Testis (tissue), 5 donors: ENCODE measurements around the gene SMIM30. TPM values are rescaled to one million over a fixed set of nuclear protein-coding genes. Genes with fewer than 3 reads are reported as not detected.
"Not testable (repeated sequence)": the region's sequence is repeated elsewhere in the genome, so short reads cannot be mapped to it uniquely, and the experiment has no call there.

ENCODE experiments used
- DNase-seq: peaks from one replicate; pipeline ENCODE4 v3.0.0-alpha.2; 2019
- H3K27ac ChIP-seq, 2 donors: fragments of 200-600 bp; sonication (generic); one replicate each; pipeline ENCODE4 v1.5.1; 2019
- H3K27me3 ChIP-seq: fragments of 200-600 bp; sonication (generic); one replicate; pipeline ENCODE4 v1.5.1; 2019
- H3K36me3 ChIP-seq: fragments of 200-600 bp; sonication (generic); one replicate; pipeline ENCODE4 v1.5.1; 2017; ENCODE audit warnings: low read depth; ENCODE audit errors: missing control alignments
- H3K4me1 ChIP-seq: fragments of 200-600 bp; sonication (generic); one replicate; pipeline ENCODE4 v1.5.1; 2019
- H3K4me3 ChIP-seq, 2 donors: fragments of 200-600 bp; sonication (generic); one replicate each; pipeline ENCODE4 v1.5.1; 2017 to 2019
- H3K9me3 ChIP-seq: fragments of 200-600 bp; sonication (generic); one replicate; pipeline ENCODE4 v1.5.1; 2017
- POLR2A ChIP-seq: fragments of 450-650 bp; IDR thresholded peaks from one replicate; pipeline ENCODE4 v1.6.1; 2017; ENCODE audit warnings: antibody characterized with exemption, mild to moderate bottlenecking, moderate library complexity
- WGBS, 2 donors: methylation state at CpG; one replicate each; pipeline ENCODE4 v1.1.5; 2018; 5-methylcytosine and 5-hydroxymethylcytosine counted together
- intact Hi-C: fragments of 100-400 bp; cut with DNase I; formaldehyde crosslinking; loops from one replicate; pipeline ENCODE4 v1.15.1; 2023; ENCODE audit warnings: low total_unique reads
- long read RNA-seq, 2 donors: transcript quantifications; one replicate each; lab custom pipeline, GENCODE V29; 2026
- polyA plus RNA-seq: library from polyadenylated mRNA; stranded (reverse); fragments of 350-450 nt; fragmentation: Illumina TruSeq; extraction: RNeasy Lipid Tissue Mini Kit (QIAGEN cat#74804); gene quantifications from one replicate; pipeline ENCODE4 v1.2.3, GENCODE V29; 2014; ENCODE audit warnings: low read depth, low replicate concordance; ENCODE audit not compliant: insufficient read depth
- total RNA-seq, 2 donors: library from RNA; depleted of rRNA; stranded (reverse); fragments of >200 nt; gene quantifications; one replicate each; pipeline ENCODE4 v1.2.3, GENCODE V29; 2016
- TF ChIP-seq, protein P1 (sequence below), 3 experiments: fragments of 450-650 bp in 2 of 3; fragments of 200-600 bp in 1 of 3; sonication (generic) in 1 of 3; IDR thresholded peaks; one replicate each; pipeline ENCODE4 v1.5.1; 2016 to 2019; ENCODE audit warnings: antibody characterized with exemption in 3 of 3, mild to moderate bottlenecking in 2 of 3, moderate library complexity in 1 of 3

Gene SMIM30, protein sequence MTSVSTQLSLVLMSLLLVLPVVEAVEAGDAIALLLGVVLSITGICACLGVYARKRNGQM
- total RNA-seq = 10 to 100 TPM; 25.9 to 27.7 TPM
- polyA plus RNA-seq = 23.2 TPM
- long read RNA-seq, donor 1, transcript SMIM30-201 (3 exons, 1,070 nt) = major isoform, 37 of 47 reads
- long read RNA-seq, donor 1, transcript SMIM30-202 (2 exons, 818 nt) = minor isoform, 8 of 47 reads
- long read RNA-seq, donor 1, partial matches to known transcripts = 0 of 47 reads
- long read RNA-seq, donor 1, other reads (novel, unspliced or antisense) = 0 of 47 reads
- long read RNA-seq, donor 2, transcript SMIM30-201 (3 exons, 1,070 nt) = major isoform, 24 of 30 reads
- long read RNA-seq, donor 2, partial matches to known transcripts = 0 of 30 reads
- long read RNA-seq, donor 2, other reads (novel, unspliced or antisense) = 0 of 30 reads

DNA sequence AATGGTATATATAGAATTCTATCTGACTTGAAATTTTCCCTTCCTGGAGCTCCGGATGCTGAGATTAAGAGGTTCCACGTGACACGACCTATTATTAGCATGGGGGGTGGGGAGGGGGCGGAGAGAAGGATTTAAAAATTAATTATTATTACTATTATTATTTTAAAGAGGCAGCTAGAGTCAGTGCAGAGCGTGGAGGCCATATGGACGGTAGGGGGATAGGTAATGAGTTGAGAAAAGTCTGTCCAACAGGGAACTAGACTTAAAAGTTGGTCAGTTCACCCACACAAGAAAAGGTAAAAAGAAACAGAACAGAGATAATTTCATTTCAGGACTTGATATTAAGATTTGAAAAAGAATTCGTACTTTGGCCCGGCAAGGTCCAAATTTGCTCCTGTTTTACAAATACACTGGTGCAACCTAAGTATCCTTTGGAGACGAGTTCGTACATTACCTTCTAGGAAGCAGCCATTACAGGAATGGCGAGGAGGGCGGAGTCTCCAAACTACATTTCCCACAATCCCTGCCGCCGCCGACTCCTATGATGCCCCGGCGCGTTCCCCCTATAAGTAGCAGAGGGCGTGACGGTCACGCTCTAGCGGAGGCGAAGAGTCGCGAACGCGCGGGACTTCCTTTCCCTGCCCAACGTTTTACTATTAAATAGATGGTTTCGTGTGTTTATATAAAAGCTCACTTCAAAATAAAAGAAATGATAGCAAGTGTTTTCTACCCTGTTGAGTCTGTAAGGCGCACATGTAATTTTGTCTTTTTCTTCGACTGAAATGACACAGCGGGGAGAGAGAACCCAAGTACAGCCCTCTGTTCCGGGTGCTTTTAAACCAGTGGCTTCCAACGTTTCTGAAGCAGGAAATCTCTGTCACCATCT, at the start of gene SMIM30:
TSS of gene SMIM30 (minus strand) at position 481 of the 886 bp plus-strand sequence. CDS start 976 bp downstream, outside the sequence.
- Histone ChIP-seq H3K4me1 (no peaks in the 10 kb centered on the region), H3K27ac (peak within 1 kb of the TSS in 1 of 2 donors; percentile 77), H3K4me3 (peak within 1 kb of the TSS; percentile 62 to 65), H3K9me3 (no peaks in the 10 kb centered on the region), H3K36me3 (no peaks in the 10 kb centered on the region), H3K27me3 (no peaks in the 10 kb centered on the region)
- peak; percentile 68 for TF ChIP-seq POLR2A
- TF ChIP-seq, protein P1, sequence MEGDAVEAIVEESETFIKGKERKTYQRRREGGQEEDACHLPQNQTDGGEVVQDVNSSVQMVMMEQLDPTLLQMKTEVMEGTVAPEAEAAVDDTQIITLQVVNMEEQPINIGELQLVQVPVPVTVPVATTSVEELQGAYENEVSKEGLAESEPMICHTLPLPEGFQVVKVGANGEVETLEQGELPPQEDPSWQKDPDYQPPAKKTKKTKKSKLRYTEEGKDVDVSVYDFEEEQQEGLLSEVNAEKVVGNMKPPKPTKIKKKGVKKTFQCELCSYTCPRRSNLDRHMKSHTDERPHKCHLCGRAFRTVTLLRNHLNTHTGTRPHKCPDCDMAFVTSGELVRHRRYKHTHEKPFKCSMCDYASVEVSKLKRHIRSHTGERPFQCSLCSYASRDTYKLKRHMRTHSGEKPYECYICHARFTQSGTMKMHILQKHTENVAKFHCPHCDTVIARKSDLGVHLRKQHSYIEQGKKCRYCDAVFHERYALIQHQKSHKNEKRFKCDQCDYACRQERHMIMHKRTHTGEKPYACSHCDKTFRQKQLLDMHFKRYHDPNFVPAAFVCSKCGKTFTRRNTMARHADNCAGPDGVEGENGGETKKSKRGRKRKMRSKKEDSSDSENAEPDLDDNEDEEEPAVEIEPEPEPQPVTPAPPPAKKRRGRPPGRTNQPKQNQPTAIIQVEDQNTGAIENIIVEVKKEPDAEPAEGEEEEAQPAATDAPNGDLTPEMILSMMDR (IDR thresholded peaks at IDR 0.05) = no peak
- intact Hi-C loops = no loop called here
- WGBS, 2 donors = 0 to 1% methylated on average over 35 of the region's 35 CpGs
- DNase-seq = peak; percentile 99

- H3K4me1 ChIP-seq, H3K4me3 ChIP-seq, DNase-seq, H3K27me3 ChIP-seq, intact Hi-C loops, H3K9me3 ChIP-seq, H3K27ac ChIP-seq, H3K36me3 ChIP-seq: not testable (repeated sequence)
- WGBS, 2 donors = 80 to 81% methylated on average over 1 of the region's 1 CpG
These were observed 47.8 kb upstream of the SMIM30 start for GRCh38 chr7:113166176-113166575.

GRCh38 chr7:113161050-113161449, 42.7 kb upstream of the SMIM30 start:
- no peak overlapping the region for H3K27ac ChIP-seq
- no peaks in the 10 kb centered on the region for H3K9me3 ChIP-seq
- no peaks in the 10 kb centered on the region for H3K27me3 ChIP-seq
- no peaks in the 10 kb centered on the region for H3K36me3 ChIP-seq
- H3K4me3 ChIP-seq = no peak overlapping the region
- TF ChIP-seq POLR2A = no peak
- TF ChIP-seq, protein P1 (IDR thresholded peaks at IDR 0.05) = no peak
- intact Hi-C loops = no loop called here
- WGBS, 2 donors = 84 to 93% methylated on average over 2 of the region's 2 CpGs
- DNase-seq = no peak
- H3K4me1 ChIP-seq = no peaks in the 10 kb centered on the region

DNA sequence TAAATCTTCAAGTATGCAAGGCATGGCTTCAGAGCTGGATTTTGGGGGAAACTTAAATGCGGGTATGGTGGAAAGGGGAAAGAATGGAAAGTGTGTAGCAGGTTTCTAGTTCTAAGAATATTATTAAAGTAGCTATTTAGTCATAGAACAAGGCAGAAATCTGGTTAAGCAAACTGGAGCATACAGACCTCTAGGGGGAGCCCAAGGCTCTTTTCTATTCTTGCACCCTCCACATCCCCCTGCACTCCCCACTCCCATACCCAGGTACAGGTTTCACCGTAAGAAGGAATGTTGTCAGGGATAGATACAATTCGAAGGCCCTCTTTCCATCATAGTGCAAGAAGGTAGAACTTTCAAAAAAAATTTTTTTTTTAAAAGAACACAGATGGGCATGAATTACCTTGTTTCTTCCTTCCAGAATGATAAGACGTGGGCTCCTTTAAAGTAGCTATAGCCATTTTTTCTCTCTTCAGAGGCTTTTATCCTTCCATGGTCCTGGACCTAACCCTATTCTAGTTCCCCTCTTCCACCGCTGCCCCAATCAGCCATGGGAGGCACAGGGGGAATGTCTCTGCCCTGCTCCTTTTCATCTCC, 41.5 kb upstream of the SMIM30 start:
- 54 to 59% methylated on average over 5 of the region's 5 CpGs for WGBS, 2 donors
- Histone ChIP-seq H3K36me3 (no peaks in the 10 kb centered on the region), H3K27me3 (no peaks in the 10 kb centered on the region), H3K27ac (no peak overlapping the region), H3K9me3 (no peaks in the 10 kb centered on the region), H3K4me3 (no peak overlapping the region), H3K4me1 (no peaks in the 10 kb centered on the region)
- TF ChIP-seq, protein P1 (IDR thresholded peaks at IDR 0.05) = peak in 1 of 3 experiments; percentile 44
- no peak for TF ChIP-seq POLR2A
- DNase-seq = peak; percentile 19
- intact Hi-C loops = no loop called here

DNA sequence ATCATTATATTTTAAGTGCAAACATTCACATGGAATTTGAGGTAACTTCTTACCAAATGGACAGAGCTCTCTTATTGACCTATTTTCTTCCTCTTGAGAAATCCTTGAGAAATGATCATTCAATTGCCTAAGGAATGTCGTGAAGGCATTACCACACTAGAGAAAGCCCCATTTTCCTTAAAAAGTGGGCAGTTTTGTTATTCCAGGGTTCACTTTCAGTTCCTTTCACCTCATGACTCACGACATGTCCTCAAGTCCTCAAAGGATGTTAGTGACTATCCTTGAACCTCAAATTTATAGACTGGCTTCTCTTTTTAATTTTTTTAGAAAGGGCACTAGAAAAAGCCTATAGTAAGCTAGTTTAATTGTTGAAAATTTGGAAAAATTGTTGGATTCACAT, 40.4 kb upstream of the SMIM30 start:
- intact Hi-C loops = no loop called here

More for the DNA sequence above, 40.4 kb upstream of the SMIM30 start:
- DNase-seq = no peak
- Histone ChIP-seq H3K27ac (no peak overlapping the region), H3K4me1 (no peaks in the 10 kb centered on the region), H3K9me3 (no peaks in the 10 kb centered on the region), H3K4me3 (no peak overlapping the region), H3K27me3 (no peaks in the 10 kb centered on the region), H3K36me3 (no peaks in the 10 kb centered on the region)
- TF ChIP-seq, protein P1 (IDR thresholded peaks at IDR 0.05) = no peak
- no peak for TF ChIP-seq POLR2A
- 69 to 72% methylated on average over 2 of the region's 2 CpGs for WGBS, 2 donors
